B cell (primary cell): ENCODE measurements around the gene NATD1. TPM values are rescaled to one million over a fixed set of nuclear protein-coding genes. Genes with fewer than 3 reads are reported as not detected.

Experiments used
- ATAC-seq: fragments of 200-7000 bp; cut with Tn5 transposase; one replicate; pipeline ENCODE4 v1.10.0; 2021; ENCODE audit warnings: low read depth, mild to moderate bottlenecking, moderate number of reproducible peaks, moderate library complexity
- CTCF ChIA-PET: fragments of 350-600 bp; sonication (Branson Sonifier 250); formaldehyde crosslinking; loops from one replicate; lab custom pipeline; 2021; ENCODE audit warnings: antibody characterized with exemption, inconsistent platforms; lab: Charles Lee
- POLR2A ChIA-PET: fragments of 350-600 bp; sonication (Branson Sonifier 250); formaldehyde crosslinking; loops from one replicate; lab custom pipeline; 2021; ENCODE audit warnings: antibody characterized with exemption; lab: Charles Lee
- DNase-seq: peaks from one replicate; pipeline ENCODE4 v3.0.0; 2013
- H2AFZ ChIP-seq: 2 replicates; pipeline ENCODE4 v1.6.1; 2012; ENCODE audit warnings: mild to moderate bottlenecking, low read depth, low read length; ENCODE audit not compliant: insufficient read depth, poor library complexity, severe bottlenecking
- H3K27ac ChIP-seq, 2 donors: 1 replicate in 1 of 2; 2 replicates in 1 of 2; pipeline ENCODE4 v1.5.1; 2012 to 2013; ENCODE audit warnings: low read length in 2 of 2, mild to moderate bottlenecking in 2 of 2, moderate library complexity in 1 of 2
- H3K27me3 ChIP-seq, 4 experiments: fragments of 200-600 bp in 1 of 4; sonication (generic) in 1 of 4; replicated peaks in 1 of 4; 1 replicate in 2 of 4; 2 replicates in 2 of 4; pipeline versions ENCODE4 v1.6.1 to v1.7.0; 2013 to 2016; ENCODE audit warnings: low read length in 3 of 4, mild to moderate bottlenecking in 2 of 4, mixed read lengths in 1 of 4, moderate library complexity in 1 of 4; ENCODE audit not compliant: insufficient read depth in 4 of 4, control insufficient read depth in 3 of 4; ENCODE audit errors: control extremely low read depth in 1 of 4
- H3K36me3 ChIP-seq, 2 experiments: replicated peaks in 1 of 2; 1 replicate in 1 of 2; 2 replicates in 1 of 2; pipeline versions ENCODE4 v1.6.1 to v1.7.1; 2013; ENCODE audit warnings: low read length in 1 of 2; ENCODE audit not compliant: insufficient read depth in 2 of 2, control insufficient read depth in 1 of 2; ENCODE audit errors: control extremely low read depth in 1 of 2, extremely low read depth in 1 of 2
- H3K4me1 ChIP-seq, 2 donors: fragments of 200-600 bp in 1 of 2; sonication (generic) in 1 of 2; 1 replicate in 1 of 2; 2 replicates in 1 of 2; pipeline versions ENCODE4 v1.5.1 to v1.6.1; 2013 to 2017; ENCODE audit warnings: low read length in 2 of 2; ENCODE audit not compliant: control insufficient read depth in 2 of 2, insufficient read depth in 2 of 2
- H3K4me2 ChIP-seq: replicated peaks from 2 replicates; pipeline ENCODE3; 2012; ENCODE audit warnings: mild to moderate bottlenecking, low read depth, low read length; ENCODE audit not compliant: poor library complexity, severe bottlenecking
- H3K4me3 ChIP-seq, 5 experiments: fragments of 200-600 bp in 1 of 5; sonication (generic) in 1 of 5; 1 replicate in 3 of 5; 2 replicates in 2 of 5; pipeline versions ENCODE4 v1.5.1 to v1.7.0; 2011 to 2016; ENCODE audit warnings: low read length in 4 of 5, mild to moderate bottlenecking in 4 of 5, low read depth in 2 of 5, control low read depth in 1 of 5, moderate library complexity in 1 of 5; ENCODE audit not compliant: insufficient read depth in 1 of 5; ENCODE audit errors: control extremely low read depth in 1 of 5, extremely low read depth in 1 of 5
- H3K79me2 ChIP-seq: fragments of 200-600 bp; sonication (generic); one replicate; pipeline ENCODE4 v1.6.0; 2016; ENCODE audit warnings: low read length; ENCODE audit not compliant: control insufficient read depth, insufficient read depth
- H3K9ac ChIP-seq: fragments of 200-600 bp; sonication (generic); 2 replicates; pipeline ENCODE4 v1.6.1; 2017; ENCODE audit warnings: mild to moderate bottlenecking, low read length, moderate library complexity
- H3K9me3 ChIP-seq, 3 donors: one replicate each; pipeline versions ENCODE4 v1.6.1 to v1.7.1; 2013; ENCODE audit warnings: low read length in 2 of 3; ENCODE audit not compliant: control insufficient read depth in 2 of 3, insufficient read depth in 1 of 3; ENCODE audit errors: control extremely low read depth in 1 of 3
- H4K20me1 ChIP-seq: 2 replicates; pipeline ENCODE4 v1.6.0; 2012; ENCODE audit warnings: mild to moderate bottlenecking, low read length; ENCODE audit not compliant: insufficient read depth, control insufficient read depth, poor library complexity, severe bottlenecking
- H3K27ac Mint-ChIP-seq: one replicate; pipeline ENCODE4 v1.8.0; 2021; ENCODE audit warnings: mixed read lengths
- H3K27me3 Mint-ChIP-seq: one replicate; pipeline ENCODE4 v1.8.0; 2021; ENCODE audit warnings: mixed read lengths
- H3K4me1 Mint-ChIP-seq: one replicate; pipeline ENCODE4 v1.8.0; 2021; ENCODE audit warnings: mixed read lengths
- H3K4me3 Mint-ChIP-seq: one replicate; pipeline ENCODE4 v1.8.0; 2021; ENCODE audit warnings: mixed read lengths
- H3K9me3 Mint-ChIP-seq: one replicate; pipeline ENCODE4 v1.8.0; 2022; ENCODE audit warnings: mixed read lengths; ENCODE audit not compliant: insufficient read depth
- CTCF ChIP-seq: fragments of 200-600 bp; IDR thresholded peaks from one replicate; pipeline ENCODE4 v1.8.0; 2022; ENCODE audit warnings: antibody characterized with exemption, mild to moderate bottlenecking
- EZH2 ChIP-seq: IDR thresholded peaks from 2 replicates; pipeline ENCODE4 v1.6.1; 2012; ENCODE audit warnings: borderline replicate concordance, low read depth, mild to moderate bottlenecking, moderate library complexity, low read length; ENCODE audit not compliant: insufficient read depth, poor library complexity, severe bottlenecking
- WGBS: methylation state at CpG from one replicate; pipeline ENCODE4 v1.1.5; 2013; ENCODE audit warnings: missing lambda C conversion rate; ENCODE audit not compliant: insufficient coverage; 5-methylcytosine and 5-hydroxymethylcytosine counted together
- intact Hi-C: fragments of 100-400 bp; cut with micrococcal nuclease; formaldehyde crosslinking; loops from one replicate; pipeline ENCODE4 v1.10.0; 2022
- polyA plus RNA-seq: library from polyadenylated mRNA; depleted of rRNA; stranded (reverse); fragments of >200 nt; gene quantifications from 2 replicates; pipeline ENCODE4 v1.2.3, GENCODE V29; 2012
- total RNA-seq, 2 donors: library from RNA; stranded (reverse); fragments of 120-200 nt in 1 of 2; gene quantifications; 1 replicate in 1 of 2; 2 replicates in 1 of 2; pipeline versions ENCODE4 v1.2.3 to v1.2.4, GENCODE V29; 2013 to 2022

NATD1 gene
- total and polyA plus RNA-seq, 2 donors (not counting 1 experiment from before 2014, with no cell fraction given) = 2.0 to 6.7 TPM

- peak overlapping the region; percentile 97 for H3K9ac ChIP-seq
- peaks cover 89% of the 10 kb centered on the region for H3K79me2 ChIP-seq
- Mint-ChIP-seq H3K27ac (peak overlapping the region; percentile 76), H3K9me3 (no peaks in the 10 kb centered on the region), H3K4me3 (peak overlapping the region; percentile 93), H3K4me1 (peaks cover 52% of the 10 kb centered on the region), H3K27me3 (no peaks in the 10 kb centered on the region)
- peak overlapping the region; percentile 94 for H3K4me2 ChIP-seq
- no peaks in the 10 kb centered on the region for H3K9me3 ChIP-seq
- H3K4me1 ChIP-seq = peaks cover 31 to 37% of the 10 kb centered on the region in 2 donors
- peak overlapping the region in 1 of 2 donors; percentile 91 for H3K27ac ChIP-seq
- ChIA-PET CTCF (interaction anchor here (0.7 to 1.7 kb wide), 5 partner anchors 24 to 299 kb away, joined by 3 to 6 read pairs (median 3); no protein-coding TSS in a partner anchor), POLR2A (interaction anchor here (0.5 to 1.6 kb wide), 3 partner anchors 40 to 1566 kb away, joined by 3 to 4 read pairs (median 4); partner anchors contain the start of gene NATD1)
- ATAC-seq = no peak
- no peaks in the 10 kb centered on the region for H3K27me3 ChIP-seq
- peaks cover 59% of the 10 kb centered on the region for H4K20me1 ChIP-seq
- no peak for DNase-seq
- peak overlapping the region; percentile 64 to 99 (median 89) for H3K4me3 ChIP-seq
- intact Hi-C loops = no loop called here
- WGBS = 15% methylated on average over 16 of the region's 18 CpGs
- H2AFZ ChIP-seq = peak overlapping the region; percentile 99
- no peak for TF ChIP-seq CTCF
- no peak for TF ChIP-seq EZH2
- H3K36me3 ChIP-seq = peaks cover 0 to 27% of the 10 kb centered on the region in 2 experiments
Observed at GRCh38 chr17:21212826-21213637, 40.2 kb downstream of the NATD1 start.
